ENCODE results near the gene TTN.

DNA sequence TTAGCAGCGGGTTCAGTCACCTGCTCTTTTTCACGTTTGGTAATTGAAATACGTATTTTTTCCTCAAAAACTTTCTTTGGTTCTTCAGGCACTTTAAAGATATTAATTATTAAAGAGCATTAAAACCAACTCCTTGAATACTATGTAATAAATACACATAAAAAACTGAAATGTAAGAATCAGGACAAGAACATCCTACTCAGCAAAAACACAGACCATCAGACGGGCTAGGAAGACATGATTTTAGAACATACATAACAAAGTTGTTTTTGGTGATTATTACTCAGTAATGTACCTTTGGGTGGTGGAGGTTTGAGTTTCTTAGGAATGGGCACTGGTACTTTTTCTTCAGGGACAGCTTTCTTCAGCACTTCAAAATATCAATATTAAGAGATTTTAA is 126.1 kb downstream of the TTN start:
- TF ChIP-seq CHD2 (IDR thresholded peaks at IDR 0.05; ENCODE audit: low read length) (no peak), HDAC2 (IDR thresholded peaks at IDR 0.05; ENCODE audit: borderline replicate concordance in 1 of 2, low read depth in 2 of 2, low read length in 2 of 2) (no peak), CEBPB (IDR thresholded peaks at IDR 0.05; ENCODE audit: low read depth, low read length) (no peak)

Data from H1 (cell line).